SHP77 (cell line): ENCODE data around the gene PIGU.

Experiments used
- DNase-seq, 2 experiments: peaks; one replicate each; lab custom pipeline; 2025; lab: John Stamatoyannopoulos, UW

PIGU gene

GRCh38 chr20:34578521-34578920, 98.4 kb downstream of the PIGU start:
- no peak for DNase-seq

- DNase-seq = no peak
These were observed 98.9 kb downstream of the PIGU start for GRCh38 chr20:34578025-34578424.

GRCh38 chr20:34577061-34577460, 99.8 kb downstream of the PIGU start:
- DNase-seq = no peak

GRCh38 chr20:34575756-34576155, 101.1 kb downstream of the PIGU start:
- no peak for DNase-seq

GRCh38 chr20:34575271-34575670, 101.6 kb downstream of the PIGU start:
- DNase-seq = no peak

- no peak for DNase-seq
These were observed 102.0 kb downstream of the PIGU start for GRCh38 chr20:34574861-34575260.

- no peak for DNase-seq
These were observed 102.5 kb downstream of the PIGU start for GRCh38 chr20:34574426-34574825.

- DNase-seq = no peak
These were observed 103.2 kb downstream of the PIGU start for GRCh38 chr20:34573541-34574300.

GRCh38 chr20:34571753-34572152, 105.1 kb downstream of the PIGU start:
- DNase-seq = no peak

- no peak for DNase-seq
These were observed 106.0 kb downstream of the PIGU start for GRCh38 chr20:34570859-34571306.

- DNase-seq = no peak
These were observed 107.3 kb downstream of the PIGU start for GRCh38 chr20:34569598-34569997.

GRCh38 chr20:34567892-34568865, 108.7 kb downstream of the PIGU start:
- no peak for DNase-seq

- no peak for DNase-seq
These were observed 109.7 kb downstream of the PIGU start for GRCh38 chr20:34566978-34567891.

GRCh38 chr20:34564833-34565232, 112.1 kb downstream of the PIGU start:
- no peak for DNase-seq

GRCh38 chr20:34562641-34563040, 114.3 kb downstream of the PIGU start:
- DNase-seq = peak; percentile 28 to 60

GRCh38 chr20:34561661-34562060, 115.2 kb downstream of the PIGU start:
- no peak for DNase-seq

- DNase-seq = no peak
These were observed 116.3 kb downstream of the PIGU start for GRCh38 chr20:34560614-34561013.

- no peak for DNase-seq
These were observed 116.8 kb downstream of the PIGU start for GRCh38 chr20:34560141-34560523.

GRCh38 chr20:34559311-34560140, 117.4 kb downstream of the PIGU start:
- no peak for DNase-seq

GRCh38 chr20:34558320-34559218, 118.3 kb downstream of the PIGU start, which contains the start of gene MAP1LC3A:
TSS of gene MAP1LC3A (plus strand) at chr20:34558718. CDS start at chr20:34558869, 151 bp downstream.
- DNase-seq = peak; percentile 43 to 68
